GM18858 (cell line): ENCODE measurements around the gene KHDC4.

Source experiments
- ATAC-seq: cut with Tn5 transposase; IDR thresholded peaks from one replicate; pipeline ENCODE4 v1.9.1; 2021; ENCODE audit not compliant: unreplicated experiment

Gene KHDC4

DNA sequence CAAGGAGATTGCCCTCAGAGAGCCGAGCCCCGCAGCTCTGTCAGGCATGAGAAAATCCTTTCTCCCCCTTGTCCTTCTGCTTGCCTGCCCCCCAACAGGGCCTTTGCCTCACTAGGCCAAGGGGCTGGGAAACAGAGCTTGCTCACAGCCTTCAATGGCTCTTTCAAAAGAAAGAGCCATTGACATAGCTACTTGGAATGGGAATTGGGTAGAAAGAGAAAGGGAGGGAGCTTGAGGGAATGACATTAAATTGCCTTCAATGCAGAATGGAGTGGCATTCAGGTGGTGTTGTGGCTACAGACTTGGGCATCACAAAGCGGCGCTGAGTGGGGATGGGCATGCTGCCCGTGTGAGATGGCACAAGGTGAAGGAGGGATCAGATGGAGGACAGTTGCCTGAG is 61.7 kb downstream of the KHDC4 start:
- no peak for ATAC-seq

DNA sequence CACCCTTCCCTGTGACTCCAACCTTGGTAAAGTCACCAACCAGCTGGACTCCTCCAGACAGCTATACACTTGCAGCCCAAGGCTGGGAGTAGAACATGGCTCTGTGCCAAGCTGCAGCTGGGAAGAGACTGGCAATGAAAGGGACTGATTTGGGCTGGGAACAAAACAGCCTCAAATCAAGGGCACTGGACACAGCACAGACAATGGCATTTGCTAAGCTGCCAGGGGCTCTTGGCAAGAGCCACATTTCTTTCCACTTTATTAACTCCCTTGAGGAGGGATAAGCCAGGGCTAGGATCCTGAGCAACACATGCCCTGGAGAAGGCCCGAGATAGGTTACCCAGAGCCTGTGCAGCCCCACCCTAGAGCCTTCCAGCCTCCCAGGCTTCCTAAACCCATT is 62.8 kb downstream of the KHDC4 start:
- ATAC-seq = no peak

DNA sequence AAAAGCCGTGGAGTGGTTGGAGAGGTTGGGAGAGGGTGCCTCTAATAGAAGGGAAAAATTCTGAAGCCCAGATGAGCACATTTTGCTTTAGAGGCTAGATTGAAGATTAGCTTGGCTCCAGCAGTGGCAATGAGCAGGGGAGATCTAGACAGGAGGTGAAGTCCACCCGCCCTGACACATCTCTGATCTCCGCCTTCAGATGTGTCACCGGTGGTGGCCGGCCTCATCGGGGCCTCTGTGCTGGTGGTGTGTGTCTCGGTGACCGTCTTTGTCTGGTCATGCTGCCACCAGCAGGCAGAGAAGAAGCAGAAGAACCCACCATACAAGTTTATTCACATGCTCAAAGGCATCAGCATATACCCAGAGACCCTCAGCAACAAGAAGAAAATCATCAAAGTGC is 66.4 kb downstream of the KHDC4 start:
- ATAC-seq = no peak

DNA sequence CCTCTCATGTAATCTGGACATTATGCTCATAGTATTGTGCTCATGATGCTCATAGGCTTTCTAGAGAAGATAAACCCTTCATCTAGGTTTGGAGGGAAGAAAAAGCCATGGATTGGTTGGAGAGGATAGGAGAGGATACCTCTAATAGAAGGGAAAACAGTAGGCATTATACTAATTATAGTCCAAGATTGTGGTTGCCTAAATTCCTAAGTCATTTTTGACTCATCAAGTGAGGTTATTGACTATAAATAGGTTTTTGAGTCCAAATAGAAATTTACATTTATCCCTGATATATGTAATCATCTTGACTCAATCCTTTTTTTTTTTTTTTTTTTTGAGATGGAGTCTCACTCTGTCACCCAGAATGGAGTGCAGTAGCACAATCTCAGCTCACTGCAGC is 69.8 kb downstream of the KHDC4 start:
- no peak for ATAC-seq
